Fibroblast of mammary gland (primary cell): Measurements from ENCODE around the gene CYP24A1.

Source experiments
- DNase-seq: peaks from one replicate; pipeline ENCODE4 v3.0.0-alpha.2; 2010; ENCODE audit warnings: low read depth
- H3K4me3 ChIP-seq: 2 replicates; pipeline ENCODE4 v1.5.1; 2011; ENCODE audit warnings: low read depth, mild to moderate bottlenecking, low read length, moderate library complexity; ENCODE audit not compliant: control insufficient read depth
- TF ChIP-seq, protein P1 (sequence below): conservative IDR thresholded peaks from 2 replicates; pipeline ENCODE4 v1.5.1; 2011; ENCODE audit warnings: low read depth, low read length, inconsistent platforms; ENCODE audit not compliant: control insufficient read depth, insufficient read depth

CYP24A1 gene

DNA sequence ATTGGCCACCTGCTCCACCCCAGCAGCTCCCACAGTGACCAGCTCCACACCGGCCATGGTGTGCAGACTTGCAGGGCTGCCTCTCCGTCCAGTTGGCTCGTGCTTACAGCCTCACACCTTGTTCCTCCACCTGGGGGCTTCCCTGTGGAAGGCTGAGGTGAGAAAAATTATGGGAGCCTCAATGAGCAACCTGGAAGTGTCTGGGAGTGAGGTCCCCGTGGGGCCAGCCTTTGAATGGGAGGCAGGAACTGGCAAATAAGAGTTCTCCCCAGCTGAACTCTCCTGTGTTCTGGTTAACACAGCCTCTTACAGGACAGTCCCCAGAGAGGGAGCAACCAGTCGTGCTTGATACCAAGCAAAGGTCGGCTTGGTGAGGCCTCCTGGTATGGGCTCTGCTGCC is 30.3 kb upstream of the CYP24A1 start:
- TF ChIP-seq, protein P1, sequence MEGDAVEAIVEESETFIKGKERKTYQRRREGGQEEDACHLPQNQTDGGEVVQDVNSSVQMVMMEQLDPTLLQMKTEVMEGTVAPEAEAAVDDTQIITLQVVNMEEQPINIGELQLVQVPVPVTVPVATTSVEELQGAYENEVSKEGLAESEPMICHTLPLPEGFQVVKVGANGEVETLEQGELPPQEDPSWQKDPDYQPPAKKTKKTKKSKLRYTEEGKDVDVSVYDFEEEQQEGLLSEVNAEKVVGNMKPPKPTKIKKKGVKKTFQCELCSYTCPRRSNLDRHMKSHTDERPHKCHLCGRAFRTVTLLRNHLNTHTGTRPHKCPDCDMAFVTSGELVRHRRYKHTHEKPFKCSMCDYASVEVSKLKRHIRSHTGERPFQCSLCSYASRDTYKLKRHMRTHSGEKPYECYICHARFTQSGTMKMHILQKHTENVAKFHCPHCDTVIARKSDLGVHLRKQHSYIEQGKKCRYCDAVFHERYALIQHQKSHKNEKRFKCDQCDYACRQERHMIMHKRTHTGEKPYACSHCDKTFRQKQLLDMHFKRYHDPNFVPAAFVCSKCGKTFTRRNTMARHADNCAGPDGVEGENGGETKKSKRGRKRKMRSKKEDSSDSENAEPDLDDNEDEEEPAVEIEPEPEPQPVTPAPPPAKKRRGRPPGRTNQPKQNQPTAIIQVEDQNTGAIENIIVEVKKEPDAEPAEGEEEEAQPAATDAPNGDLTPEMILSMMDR = no peak
- no peak overlapping the region for H3K4me3 ChIP-seq

DNA sequence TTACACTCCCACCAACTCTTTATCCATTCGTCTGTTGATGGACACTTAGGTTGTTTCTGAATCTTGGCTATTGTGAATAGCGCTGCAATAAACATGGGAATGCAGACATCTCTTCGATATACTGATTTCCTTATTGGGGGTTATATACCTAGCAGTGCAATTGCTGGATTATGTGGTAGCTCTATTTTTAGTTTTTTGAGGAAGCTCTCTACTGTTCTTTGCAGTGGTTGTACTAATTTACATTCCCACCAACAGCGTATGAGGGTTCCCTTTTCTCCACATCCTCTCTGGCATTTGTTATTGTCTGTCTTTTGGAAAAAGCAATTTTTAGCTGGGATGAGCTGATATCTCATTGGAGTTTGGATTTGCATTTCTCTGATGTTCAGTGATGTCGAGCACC is 29.5 kb upstream of the CYP24A1 start:
- TF ChIP-seq, protein P1 = no peak
- no peak overlapping the region for H3K4me3 ChIP-seq
- DNase-seq = no peak

More for the DNA sequence above, 30.3 kb upstream of the CYP24A1 start:
- no peak for DNase-seq

DNA sequence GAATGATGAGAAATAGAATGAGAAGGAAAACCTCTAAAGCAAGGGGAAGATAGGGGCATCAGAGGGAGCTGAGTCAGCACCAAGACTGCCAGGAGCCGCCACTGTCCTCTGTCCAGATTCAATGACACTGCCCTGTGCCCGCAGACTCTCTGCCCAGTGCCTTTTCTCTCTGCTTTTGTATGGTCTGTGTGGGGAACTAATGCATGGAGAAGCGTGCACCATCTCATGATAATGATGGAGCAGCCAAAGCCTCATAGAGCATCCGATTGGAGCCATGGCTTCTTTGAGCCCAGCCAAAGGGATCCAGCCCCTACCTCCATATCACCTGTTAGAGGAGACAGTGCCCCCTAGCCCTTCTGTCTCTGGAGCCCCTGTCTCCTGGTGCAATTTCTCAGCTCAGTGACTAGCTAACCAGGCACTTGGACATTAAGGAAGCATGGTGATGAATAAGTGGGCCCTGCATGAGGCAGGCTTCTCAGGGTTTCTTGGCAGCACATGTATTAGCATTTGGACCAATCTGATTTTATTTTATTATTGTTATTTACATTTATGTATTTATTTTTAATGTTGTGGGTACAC is 27.6 kb upstream of the CYP24A1 start:
- TF ChIP-seq, protein P1 = no peak
- no peak overlapping the region for H3K4me3 ChIP-seq
- no peak for DNase-seq

DNA sequence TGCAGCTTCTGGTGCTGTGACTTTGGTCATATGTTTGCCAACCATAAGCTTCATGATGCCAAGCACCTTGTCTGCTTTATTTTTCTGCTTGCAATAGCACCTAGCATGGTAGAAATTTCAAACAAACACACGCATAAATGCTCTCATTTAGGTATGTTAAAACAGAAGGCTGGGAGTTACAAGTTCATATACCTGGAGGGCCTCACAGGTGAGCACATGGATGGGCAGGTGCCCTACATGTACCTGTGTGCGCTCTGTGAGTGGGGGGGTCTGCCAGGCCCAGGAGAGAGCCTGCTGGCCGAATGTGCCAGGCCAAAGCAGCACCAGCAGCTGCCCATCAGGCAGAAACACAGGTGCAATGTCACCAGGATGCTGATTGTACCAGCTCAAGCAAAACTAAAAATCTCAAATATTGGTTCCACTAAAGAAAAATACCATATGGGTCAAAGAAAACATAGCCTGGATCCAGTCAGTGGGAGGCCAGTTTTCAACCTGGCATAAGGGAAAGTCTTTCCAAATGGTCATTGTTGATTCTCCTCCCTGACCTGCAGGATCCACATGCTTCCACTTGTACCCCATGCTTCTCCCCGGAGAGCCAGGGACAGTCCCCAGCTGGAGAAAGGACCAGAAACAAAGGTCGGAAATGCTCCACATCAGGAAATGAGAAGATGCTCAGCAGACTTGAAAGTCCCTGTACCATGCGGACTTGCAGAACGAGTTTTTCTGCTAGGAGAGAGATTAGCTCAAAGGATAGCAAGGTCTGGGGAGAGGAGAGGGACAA is 26.9 kb upstream of the CYP24A1 start:
- TF ChIP-seq, protein P1 = no peak
- no peak for DNase-seq
- no peak overlapping the region for H3K4me3 ChIP-seq

DNA sequence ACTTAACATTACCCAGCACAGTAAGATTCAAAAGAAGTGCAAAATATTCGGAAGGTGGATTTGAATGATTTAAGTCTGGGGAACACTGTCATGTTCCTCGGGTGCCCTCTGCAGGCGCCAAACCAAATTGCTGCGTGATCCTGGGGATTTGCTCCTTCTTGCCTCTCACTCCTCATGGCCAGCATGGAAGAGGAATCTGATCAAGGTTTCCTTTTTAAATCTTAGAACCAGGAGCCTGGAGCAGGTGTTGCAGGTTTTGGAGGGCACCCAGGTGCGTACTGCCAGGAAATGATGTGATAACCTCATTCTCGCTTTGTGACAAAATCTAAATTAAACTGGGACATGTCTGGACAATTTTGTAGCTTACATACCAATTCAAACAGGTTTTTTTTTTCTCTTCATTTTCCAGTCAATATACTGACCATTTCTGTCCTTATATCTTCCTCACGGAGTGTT is 26.0 kb upstream of the CYP24A1 start:
- TF ChIP-seq, protein P1 = peak; percentile 98

DNA sequence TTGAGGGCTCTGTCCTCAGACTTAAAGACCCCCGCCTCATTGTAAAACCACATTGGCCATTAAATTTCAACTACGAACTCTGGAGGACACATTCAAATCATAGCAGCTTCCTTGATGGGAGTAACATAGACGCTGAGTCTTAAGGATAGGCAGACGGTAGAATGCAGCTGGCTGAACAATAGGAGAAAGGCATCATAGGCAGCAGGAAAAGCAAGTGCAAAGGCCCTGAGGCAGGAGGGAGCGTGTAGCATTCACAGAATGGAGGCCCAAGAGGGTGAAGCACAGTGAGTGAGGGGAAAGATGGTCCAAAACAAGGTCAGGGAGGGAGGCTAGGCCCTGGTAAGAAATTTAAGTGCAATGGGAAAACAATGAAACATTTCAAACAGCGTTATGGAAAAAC is 25.5 kb upstream of the CYP24A1 start:
- no peak overlapping the region for H3K4me3 ChIP-seq
- TF ChIP-seq, protein P1 = no peak
- no peak for DNase-seq

More for the DNA sequence above, 26.0 kb upstream of the CYP24A1 start:
- no peak overlapping the region for H3K4me3 ChIP-seq
- DNase-seq = peak; percentile 80
